Stimulated activated CD8-positive, alpha-beta memory T cell treated with anti-CD3 and anti-CD28 coated beads, Interleukin-4, amount 100 ng/mL, for 48 hours (primary cell): ENCODE measurements around the gene CFL1.

Source experiments
- DNase-seq: peaks from one replicate; pipeline ENCODE4 v3.0.0-alpha.2; 2020

The CFL1 gene

DNA sequence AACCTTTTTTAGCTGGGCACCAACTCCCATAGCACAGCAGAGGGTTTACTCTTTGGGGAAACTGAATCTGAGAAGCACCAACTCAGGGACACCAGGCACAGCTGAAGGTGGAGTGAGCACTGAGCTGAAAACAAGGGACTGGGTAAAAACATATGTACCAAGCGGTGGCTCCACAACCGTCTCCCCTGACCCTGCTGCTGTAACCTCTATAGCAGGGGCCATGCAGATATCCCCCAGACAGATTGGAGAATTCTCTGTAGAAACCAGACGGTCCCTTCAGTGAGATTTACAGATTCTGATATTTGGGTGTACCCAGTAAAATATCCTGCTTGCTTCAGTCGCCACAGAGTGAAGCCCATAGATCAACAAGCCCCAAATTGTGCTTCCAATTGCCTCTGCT lies 28.5 kb downstream of the CFL1 start:
- DNase-seq, result no peak

DNA sequence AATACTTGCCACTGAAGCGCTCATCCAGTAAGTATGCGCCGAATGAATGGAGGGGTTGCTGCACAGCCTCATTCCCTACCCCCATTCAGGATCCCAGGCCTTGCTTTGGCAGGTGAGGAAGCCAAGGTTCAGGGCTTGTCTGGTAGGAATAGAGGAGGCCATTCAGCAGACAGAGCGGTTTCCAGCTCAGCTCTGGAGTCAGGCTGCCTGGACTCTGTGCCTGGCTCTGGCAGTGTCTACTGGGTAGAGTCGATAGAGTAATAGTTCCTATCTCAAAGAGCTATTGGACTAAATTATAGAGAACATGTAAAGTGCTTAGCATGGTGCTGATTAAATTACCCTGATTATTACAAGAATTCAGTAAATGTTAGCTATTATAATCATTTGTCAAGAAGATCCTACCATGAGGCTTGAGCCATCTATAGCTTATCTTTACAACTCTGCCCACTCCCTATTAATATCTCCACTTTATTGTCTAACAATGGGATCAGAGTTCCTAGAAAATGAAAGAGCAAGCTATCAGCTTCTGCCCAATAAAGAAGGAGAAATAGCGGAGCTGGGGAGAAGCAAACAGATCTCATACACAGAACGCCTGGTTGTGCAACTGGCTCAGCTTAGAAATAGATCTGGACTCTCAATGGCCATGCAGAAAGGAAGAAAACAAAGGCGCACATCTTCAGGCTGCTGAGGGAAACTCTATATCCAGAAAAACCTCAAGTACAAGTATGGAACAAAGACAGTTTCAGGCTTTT lies 30.8 kb downstream of the CFL1 start:
- DNase-seq, result no peak

DNA sequence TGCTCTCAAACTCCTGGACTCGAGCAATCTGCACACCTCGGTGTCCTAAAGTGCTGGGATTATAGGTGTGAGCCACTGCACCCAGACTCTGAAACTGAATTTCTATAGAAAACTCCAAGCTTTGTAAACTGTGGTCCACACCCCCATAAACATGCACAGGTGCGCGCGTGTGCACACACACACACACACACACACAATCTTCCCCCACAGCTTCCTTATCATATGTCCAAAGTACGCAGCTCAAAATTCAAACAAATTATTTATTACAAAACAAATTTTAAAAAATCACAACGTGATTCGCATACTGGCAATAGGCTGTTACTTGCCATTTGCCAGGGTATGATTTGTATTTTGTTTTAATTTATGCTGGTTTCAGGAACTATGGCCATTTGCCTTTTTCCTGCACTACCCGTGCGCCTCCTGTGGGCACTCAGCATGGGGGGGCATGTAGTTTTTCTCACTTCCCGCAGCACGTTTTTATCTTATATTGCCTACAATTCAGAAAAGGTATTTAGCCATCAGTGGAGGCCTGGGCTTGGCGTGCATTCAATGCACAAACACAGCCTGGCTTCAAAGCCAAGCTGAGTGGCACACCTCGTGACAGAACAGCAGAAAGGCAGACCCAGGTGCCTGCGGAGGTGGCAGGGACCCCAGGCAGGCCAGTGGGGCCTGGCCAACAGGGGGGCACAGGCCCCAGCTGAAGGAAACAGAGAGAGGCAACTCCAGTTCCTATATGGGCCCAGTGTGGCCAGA lies 35.0 kb downstream of the CFL1 start:
- no peak for DNase-seq

DNA sequence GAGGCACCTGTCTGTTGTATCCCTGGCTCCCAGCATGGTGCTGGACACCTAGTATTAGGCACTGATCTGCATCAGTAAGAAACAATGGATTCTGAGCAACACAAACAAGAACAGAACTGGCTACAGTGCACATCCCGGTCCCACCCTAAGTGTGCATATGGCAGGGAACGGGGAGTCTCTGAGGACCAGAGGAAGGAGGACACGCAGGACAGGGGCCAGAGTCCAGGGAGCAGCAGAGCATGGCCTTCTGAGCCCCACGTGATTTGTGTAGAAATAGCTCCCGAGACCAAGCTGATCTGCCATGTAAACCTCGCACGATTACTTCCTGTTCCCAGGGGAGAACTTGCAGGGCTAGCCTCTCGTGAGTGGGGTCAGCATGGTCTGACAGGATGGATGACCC lies 36.9 kb downstream of the CFL1 start:
- no peak for DNase-seq

DNA sequence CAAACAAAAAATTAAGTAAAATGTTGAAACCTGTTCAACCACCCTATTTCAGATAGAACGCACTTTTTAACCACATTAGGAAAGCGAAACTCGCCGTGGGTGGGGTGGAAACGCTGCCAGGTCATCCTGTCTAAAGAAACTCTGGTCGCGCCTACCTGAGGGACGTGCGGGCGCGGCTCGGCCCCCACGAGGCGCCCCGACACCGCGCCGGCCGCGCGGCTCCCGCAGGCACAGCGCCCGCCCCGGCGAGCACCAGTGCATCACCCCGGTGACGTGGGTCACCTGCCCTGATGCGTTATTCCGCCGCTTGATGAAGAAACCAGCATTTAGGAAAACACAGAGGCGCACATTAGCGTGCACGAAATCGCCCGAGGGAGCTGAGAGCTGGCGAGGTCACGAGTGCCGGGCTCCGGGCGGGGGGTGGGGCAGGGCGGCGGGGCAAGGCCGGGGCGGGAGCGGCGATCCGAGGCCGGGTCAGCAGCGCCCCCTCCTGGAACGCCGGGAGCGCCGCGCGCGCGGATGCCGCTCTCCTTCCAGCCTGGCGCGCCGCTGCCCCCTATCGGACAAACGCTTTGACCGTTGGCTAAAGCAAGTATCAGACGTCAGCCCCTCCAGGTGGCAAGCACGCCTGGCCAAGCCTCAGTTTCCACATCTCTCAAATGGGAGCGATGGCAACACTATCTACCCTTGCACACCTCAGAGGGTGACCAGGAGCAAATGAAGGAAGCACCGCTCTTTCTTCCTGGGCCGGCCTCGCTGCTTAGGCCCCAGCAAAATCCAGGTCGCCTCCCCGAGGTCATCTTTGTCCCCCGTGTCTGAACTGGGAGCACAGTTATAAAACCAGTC lies 39.9 kb downstream of the CFL1 start:
- DNase-seq, result peak; percentile 100

DNA sequence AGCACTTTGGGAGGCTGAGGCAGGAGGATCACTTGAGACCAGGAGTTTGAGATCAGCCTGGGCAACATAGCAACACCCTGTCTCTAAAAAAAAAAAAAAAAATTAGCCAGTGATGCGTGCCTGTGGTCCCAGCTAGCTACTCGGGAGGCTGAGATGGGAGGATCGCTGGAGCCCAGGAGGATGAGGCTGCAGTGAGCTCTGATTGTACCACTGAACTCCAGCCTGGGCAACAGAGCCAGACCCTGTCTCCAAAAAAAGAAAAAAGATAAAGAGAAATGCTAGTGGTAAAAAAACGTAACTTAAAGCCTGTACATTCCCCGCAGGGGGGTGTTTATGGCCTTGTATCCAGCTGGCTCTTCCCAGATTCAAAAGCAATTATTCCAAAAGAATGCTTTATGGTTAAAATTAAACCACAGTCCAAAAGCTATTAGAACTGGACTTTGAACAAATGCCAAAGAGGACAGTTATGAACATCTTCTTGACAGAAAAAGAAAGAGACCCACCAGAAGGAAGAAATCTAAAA lies 40.6 kb downstream of the CFL1 start:
- no peak for DNase-seq

DNA sequence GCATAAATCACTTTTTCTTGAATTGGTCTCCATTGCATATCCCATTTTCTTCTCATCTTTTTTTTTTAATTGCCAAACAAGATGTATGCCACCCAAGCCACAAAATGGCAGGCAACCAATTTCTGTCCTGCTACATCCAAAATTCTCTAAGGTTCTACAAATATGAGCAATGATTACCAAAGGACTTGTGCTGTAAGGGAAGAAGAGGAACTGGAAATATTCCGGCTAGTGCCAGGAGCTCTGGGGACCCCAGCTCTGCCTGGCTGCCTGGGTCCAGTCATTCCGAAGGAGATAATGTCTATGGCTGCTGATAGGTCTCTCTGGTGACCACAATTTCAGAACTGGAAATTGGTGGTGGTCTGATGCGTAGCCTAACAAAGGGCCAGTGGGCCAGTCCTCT lies 41.3 kb downstream of the CFL1 start:
- DNase-seq, result no peak

DNA sequence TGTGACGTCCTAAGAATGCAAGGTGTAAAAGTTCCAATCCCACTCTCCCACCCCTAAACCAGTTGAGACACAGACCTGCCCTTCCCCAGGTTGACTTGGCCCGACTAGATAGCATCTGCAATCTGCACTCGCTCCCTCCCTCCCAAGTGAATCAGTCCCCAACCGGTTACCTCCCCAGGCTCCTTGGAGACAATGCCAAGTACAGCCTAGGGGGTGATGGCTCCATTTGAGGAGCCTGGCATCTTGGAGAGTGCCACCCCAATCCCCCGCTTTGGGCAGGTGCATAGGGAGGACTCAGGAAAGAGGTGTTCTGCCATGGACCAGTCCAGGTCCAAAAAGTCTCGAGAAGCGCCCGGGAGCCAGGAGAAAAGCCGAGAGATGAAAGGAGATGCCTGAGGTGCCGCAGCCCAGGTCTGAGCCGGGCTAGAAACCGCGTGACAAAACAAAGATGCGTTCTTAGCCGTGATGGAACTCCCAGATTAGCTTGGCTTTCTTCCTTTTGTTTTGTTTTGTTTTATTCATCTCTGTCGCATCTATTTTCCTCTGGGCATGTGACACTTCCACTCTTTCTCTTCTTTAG lies 42.9 kb downstream of the CFL1 start:
- DNase-seq, result no peak

DNA sequence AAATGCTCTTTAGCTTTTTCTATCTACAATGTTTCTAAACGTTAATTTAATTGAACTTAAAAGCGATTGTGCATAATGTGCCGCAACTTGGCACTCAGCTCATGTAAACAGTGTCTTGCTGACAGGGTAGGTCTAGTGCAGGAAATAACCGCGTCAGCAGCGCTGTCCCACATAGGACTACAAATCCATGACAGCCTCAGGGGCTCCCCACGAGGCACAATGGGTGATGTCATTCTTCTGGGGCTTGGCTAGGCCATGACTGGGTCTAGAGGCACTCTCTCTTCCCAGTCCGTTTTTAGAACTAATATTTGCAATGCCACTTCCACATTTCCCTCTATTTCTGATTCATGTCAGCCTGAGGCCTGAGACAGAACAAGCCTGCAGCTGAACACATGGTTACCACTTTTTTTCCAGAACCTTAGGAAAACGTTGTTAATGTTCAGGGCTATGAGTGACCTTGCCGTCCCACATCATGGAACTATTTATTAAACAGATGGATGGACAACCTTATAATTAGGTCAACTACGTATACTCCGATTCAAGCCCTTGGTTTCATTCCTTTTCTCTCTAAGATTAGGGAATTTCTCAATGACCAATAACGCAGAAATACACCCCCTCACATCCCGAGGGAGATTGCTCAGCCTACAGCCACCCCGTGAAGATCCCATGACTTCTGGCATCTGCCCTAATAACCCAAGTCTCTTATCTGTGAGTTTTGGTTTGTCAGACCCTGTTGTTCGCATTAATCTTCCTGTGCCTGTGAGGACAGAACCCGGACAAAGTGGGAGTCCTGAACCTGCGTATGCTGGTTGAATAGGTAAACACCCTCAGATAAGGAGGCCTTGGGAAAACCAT lies 43.6 kb downstream of the CFL1 start:
- DNase-seq, result no peak

DNA sequence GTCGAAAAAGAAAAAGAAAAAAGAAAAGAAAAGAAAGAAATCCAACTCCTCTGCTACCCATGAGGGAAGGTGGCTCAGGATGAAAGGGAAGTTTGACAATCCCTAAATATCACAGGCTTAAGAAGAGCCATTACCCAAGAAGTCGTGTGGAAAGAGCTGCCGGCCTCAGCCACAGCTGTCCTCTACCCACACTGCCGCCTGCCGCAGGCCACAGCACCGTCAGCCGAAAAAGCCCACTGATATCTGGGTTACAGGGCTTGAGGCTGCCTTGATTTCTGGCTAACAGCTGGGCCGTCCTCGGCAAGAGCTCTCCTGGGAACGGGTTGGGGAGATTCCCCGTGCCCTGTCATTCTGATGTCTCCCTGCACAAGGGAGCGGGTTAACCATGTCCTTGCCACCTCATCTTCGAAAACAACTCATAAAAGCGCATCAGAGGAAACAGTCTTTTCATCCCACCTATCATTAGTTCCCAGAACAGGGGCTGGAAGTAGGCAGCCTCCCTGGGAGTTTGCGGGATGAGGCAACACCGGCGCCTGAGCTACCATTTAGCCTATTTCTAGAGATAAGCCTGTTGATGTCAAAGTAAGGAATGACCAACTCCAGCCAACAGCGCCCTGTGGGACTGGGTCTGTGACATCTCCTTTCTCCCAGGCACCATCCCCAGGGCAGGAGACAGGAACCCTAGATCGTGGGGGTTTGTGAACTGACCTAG lies 46.1 kb downstream of the CFL1 start:
- DNase-seq, result no peak

DNA sequence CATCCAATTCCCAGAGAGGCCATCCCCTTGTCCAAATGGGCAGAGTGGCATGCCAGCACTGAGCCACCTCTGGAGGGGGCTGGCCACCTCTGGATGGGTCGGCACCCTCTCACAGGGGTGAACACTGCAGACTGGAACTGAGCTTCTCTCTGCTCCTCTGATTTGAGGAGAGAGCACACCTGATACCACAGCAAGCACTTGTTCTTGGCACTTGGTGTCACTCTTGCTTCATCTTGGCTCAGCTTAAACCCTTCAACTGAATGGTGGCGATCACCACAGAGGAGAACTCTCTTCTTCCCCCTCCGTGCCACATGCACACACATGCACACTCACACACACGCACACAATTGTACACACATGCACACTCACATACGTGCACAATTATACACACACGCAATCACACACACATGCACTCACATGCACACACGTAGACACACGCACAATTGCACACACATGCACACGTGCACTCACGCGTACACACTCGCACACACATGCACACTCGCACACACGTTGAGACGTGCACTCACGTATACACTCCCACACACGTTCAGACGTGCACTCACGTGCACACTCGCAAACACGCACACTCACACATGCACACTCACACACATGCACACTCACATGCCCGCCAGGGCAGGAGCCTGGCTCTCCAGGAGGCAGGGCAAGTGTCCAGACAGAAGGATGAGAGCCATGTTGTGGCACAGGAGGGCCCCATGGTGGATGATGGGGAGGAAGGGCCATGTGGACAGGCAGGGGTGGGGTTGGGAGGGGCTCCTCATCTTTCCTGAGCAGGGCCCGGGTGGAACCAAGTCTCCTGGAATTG lies 47.7 kb downstream of the CFL1 start:
- DNase-seq, result no peak

DNA sequence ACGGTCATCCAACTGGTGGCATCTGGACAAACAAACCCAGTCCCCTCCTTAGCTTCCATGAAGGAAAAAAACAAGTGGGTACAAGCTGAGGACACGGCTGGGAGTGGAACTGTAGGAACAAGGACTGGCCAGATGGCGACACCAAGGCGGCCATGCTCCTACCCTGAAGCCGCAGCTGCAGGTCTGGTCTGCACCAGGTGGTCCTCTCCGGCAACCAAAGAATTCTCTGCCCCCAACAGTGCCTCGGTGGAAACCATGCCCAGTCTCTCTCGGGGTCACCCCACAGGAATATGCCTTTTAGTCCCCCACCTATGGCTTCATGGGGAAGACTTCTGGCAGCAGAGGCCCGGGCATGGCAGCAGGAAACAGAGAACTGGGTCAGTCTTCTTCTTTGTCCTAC lies 48.5 kb downstream of the CFL1 start:
- DNase-seq, result no peak

DNA sequence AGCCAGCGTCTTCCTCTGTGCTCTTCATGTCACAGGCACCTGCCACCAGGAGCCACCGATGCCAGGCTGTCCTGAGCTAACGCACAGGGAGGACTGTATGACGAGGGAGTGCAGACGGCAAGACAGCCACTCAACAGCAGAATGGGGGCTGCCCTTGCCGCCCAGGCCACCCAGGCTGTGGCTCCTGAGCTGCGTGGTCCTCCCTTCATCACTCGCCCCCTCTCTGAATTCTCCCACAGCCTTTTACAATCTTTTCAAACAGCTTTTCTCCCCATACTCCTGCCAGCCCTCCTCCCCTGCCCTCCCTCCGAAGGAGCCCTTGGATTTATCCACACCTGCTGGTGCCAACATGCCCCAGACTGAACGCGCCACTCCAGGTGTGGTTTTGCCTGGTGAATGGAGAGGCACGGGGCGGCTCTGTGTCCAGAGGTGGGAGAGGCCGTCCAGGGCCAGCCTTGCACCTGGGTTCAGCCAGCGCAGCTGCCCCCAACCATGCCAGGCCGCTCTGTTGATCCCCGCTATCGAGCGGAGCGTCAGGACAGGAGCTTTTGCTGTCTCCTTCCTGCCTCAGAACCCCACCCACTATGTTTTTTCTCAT lies 49.1 kb downstream of the CFL1 start:
- no peak for DNase-seq

DNA sequence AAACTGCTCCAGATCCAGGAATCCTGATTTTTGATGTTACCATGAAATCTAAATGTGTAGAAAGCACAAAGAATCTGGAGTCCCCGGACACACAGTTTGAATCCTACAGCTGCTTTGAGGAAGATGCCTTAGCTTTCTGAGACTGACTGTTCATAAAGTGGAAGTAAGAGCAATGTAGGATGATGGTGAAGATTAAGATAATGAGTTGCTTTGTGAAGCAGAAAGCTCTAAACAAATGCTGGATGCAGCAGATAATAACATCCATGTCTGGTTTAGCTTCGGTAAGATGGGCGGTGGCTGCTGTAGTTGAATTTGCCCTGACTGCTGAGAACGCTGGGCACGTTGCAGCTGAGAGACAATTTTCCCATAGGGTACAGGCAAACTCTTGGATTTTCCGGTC lies 51.0 kb downstream of the CFL1 start:
- no peak for DNase-seq
